Peyer's patch (tissue), 4 donors: ENCODE data around the gene EPS8L1.

Experiments
- CTCF ChIP-seq, 6 experiments: fragments of 450-650 bp in 4 of 6; fragments of 200-600 bp in 2 of 6; sonication (generic) in 1 of 6; IDR thresholded peaks; one replicate each; pipeline ENCODE4 v1.5.1; 2017 to 2019; ENCODE audit warnings: antibody characterized with exemption in 6 of 6, mild to moderate bottlenecking in 3 of 6, moderate library complexity in 1 of 6
- POLR2A ChIP-seq, 2 donors: fragments of 450-650 bp; IDR thresholded peaks; one replicate each; pipeline ENCODE4 v1.5.1; 2017; ENCODE audit warnings: antibody characterized with exemption in 2 of 2, mild to moderate bottlenecking in 2 of 2, moderate library complexity in 2 of 2

GRCh38 chr19:55042344-55042678, 33.4 kb upstream of the EPS8L1 start:
- TF ChIP-seq CTCF (IDR thresholded peaks at IDR 0.05) (no peak), POLR2A (IDR thresholded peaks at IDR 0.05) (no peak)
